Tongue (tissue), 2 donors: ENCODE measurements around the gene CBX2. TPM values are rescaled to one million over a fixed set of nuclear protein-coding genes. Genes with fewer than 3 reads are reported as not detected.
"Not testable (repeated sequence)": the region's sequence is repeated elsewhere in the genome, so short reads cannot be mapped to it uniquely, and the experiment has no call there.

Experiments used
- DNase-seq: peaks from one replicate; pipeline ENCODE4 v3.0.0-alpha.2; 2015
- total RNA-seq: library from RNA; depleted of rRNA; stranded (reverse); fragments of >200 nt; gene quantifications from one replicate; pipeline ENCODE4 v1.2.3, GENCODE V29; 2014

Gene CBX2
- total RNA-seq, 1 donor from 2014 or later = 7.0 TPM

DNA sequence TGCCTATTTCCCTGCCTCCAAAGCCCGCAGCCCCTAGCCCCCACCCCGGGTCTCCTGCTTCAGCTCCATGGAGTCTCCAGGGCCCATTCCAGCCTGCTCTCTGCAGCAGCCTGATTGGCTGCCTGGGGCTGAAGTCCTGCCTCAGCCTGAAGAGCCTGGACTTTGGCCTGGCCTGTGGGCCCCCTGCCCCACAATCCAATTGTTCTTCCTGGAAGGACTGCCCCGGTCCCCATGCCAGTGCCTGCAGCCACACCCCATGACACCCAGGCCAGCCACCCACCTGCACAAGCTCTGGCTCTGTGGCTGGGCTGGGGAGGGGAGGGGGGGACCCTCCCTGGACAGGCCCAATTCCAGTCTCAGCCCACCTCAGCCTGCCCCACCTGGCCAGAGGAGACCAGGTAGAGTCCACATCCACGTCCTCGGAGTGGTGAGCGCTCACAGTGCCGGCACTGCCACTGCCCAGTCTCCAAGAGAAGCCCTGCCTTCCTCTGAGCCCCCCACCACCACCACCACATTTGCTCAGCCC lies 34.9 kb upstream of the CBX2 start:
- no peak for DNase-seq

DNA sequence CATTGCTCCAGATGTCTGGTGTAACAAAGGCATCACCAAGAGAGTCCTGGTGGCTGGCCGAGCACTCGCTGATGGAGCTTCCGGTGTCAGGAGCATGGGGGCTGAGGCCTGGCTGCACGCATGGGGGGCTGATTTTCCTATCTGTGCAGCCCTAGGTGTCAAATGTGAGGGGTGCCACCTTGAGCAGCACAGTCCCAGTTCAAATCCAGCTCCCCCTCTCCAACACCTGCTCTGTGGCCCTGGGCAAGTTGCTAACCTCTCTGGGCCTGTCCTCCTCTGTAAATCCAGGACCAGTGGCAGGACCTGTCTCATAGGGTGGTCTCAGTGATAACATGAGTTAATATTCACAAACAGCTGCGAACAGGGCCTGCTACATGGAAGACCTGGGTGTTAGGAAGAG lies 34.3 kb upstream of the CBX2 start:
- DNase-seq = no peak

DNA sequence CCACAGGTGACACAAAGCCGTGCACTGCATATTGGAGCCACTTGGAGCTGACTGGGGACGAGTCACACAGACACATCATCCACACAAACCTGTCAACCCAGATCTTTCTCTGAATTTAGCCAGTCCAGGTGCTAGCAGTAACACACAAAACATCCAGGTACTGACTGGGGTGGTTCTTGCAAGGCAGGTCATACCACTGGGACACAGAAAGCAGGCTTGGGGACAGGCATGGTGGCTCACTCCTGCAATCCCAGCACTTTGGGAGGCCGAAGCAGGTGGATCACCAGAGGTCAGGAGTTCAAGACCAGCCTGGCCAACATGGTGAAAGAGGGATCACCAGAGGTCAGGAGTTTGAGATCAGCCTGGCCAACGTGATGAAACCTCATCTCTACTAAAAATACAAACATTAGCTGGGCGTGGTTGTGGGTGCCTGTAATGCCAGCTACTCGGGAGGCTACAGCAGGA lies 32.3 kb upstream of the CBX2 start:
- DNase-seq = no peak

DNA sequence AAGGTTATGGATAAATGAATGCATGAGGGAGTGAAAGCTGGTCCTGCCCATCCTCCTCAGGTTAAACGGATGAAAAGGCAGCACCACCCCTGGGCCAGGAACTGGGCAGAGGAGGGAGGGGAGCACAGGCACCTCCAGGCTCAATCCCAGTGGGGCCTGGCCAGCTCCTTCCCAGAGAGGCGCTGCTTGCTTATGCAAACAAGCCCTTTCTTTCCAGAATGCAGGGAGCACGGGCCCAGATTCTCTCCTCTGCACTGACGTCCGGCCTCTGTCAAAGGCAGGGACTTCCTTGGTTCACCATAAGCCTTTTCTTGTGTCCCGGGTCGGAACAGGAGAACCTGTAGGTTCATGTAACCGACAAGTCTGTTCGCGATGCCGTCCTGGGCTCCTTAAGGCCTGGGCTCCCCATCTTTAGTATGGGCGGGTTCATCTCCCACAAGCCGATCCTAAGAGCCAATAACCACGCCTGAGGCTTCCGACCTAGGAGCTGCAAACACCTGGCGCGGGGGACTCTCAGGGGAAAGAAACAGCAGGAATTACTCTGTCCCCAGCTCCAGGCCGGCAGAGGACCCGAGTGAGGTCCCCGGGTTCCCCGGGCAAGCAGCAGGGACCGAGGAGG lies 30.9 kb upstream of the CBX2 start:
- peak; percentile 10 for DNase-seq

DNA sequence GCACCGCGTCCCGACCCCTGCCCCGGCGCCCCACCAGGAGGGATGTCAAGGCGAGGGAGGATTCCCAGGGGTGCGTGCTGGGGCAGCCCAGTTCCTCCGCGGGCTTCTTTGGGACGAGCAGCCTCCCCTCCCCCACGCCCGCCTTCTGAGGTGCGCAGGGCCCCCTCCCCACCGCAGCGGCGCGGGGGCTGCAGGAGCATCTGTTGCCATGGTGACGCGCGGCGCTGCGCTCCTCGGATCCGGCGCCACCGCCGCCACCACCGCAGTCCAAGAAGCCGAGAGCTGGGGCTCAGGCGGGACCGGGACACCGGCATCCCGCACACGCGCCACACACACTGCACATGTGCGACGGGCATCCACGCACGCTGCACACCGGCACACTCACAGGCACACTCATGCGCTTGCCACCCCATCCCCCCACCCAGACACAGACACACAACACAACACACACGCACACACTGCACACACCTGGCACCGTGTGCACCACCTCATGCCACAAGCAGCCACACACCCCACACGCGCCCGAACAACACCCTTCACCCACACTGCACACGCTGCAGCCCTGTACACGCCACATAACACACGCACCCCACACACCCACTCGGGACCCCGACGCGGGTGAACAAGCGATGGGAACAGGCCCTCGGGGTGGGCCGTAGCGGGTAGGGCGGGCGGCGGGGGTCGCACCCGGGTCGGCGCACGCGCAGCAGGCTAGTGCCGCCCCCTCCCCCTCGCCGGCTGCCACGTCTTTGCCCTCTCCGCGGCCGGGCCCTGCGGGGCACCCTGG lies 30.2 kb upstream of the CBX2 start:
- peak; percentile 19 for DNase-seq

DNA sequence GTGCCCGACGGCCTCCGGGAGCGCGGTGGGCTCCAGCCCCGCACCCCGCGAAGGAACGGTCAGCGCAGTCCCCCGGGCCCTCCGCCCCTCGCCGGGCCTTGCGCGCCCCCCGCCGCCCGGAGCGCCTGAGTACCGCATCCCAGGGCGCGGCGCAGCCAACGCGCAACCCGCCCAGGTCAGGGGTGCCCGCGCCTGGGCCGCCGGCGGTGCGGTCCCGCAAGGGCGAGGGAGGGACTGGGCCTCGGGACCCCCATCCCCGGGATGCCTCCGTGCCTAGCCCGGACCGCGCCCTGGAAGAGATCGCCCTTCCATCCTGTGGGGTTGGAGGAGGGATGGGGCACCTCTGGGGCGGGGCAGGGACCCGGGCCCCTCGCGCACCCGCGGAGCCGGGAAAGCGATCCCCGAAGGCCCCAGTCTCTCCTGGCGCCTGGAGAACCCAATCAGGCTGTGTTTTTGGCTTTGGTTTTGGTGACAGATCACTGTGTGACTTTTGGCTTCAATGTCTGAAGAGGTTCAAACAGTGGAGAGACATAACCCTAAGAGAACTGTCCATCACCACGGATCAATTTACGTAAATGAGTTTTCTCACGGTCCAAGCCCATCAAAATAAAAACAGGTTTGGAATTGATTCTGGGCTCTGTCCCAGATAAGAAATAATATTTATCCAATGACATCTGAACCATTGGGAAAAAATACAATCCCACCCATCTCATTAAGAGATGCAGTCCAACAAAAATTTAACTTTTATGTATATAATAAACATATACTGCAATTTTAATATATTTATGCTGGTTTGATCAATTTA lies 29.5 kb upstream of the CBX2 start:
- no peak for DNase-seq

DNA sequence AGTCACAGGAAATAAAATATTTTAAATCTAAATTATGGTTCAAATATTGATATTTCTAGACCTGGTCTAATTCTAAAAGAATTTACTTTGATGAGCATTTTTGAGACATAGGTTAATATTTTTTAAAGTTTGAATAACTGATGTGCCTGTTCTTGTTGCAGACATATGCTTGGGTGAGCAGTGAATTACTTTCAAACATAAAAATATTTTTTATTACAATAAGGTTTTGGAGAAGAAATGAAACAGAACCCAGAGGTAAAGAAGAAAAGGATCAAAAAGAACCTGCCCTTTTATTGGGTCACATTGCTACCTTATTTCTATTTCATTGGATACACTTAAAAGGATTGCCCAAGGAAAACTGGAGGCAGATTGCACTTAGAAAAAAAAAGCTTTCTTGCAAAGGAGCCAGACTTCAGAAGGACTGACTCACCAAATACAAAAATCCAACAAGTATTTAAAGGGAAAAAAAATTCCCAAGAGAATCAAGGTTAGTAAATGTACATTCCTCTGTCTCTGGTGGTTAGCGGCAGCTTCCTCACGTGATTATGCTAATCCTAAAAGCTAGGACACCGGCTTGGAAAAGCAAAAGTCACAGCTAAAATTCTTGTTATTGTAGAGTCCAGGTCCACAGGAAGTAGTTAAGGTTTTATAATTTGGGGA lies 28.7 kb upstream of the CBX2 start:
- no peak for DNase-seq

DNA sequence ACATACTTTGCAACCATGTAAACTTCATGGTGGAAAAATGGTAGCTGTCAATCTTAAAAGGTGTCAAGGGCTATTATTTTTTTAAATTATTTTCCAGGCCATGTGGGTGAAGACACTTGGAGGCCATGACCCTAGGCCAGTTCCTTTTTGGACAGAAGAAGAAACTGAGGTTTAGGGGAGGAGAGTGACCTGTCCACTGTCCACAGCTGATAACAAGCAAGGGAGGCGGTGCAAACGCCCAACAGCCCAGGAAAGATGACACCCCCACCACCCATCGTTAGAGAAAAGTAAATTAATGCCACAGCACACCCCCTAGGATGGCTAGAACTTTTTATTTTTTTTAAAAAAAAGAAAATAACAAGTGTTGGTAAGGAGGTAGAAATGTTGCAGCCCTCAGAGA lies 28.0 kb upstream of the CBX2 start:
- no peak for DNase-seq

DNA sequence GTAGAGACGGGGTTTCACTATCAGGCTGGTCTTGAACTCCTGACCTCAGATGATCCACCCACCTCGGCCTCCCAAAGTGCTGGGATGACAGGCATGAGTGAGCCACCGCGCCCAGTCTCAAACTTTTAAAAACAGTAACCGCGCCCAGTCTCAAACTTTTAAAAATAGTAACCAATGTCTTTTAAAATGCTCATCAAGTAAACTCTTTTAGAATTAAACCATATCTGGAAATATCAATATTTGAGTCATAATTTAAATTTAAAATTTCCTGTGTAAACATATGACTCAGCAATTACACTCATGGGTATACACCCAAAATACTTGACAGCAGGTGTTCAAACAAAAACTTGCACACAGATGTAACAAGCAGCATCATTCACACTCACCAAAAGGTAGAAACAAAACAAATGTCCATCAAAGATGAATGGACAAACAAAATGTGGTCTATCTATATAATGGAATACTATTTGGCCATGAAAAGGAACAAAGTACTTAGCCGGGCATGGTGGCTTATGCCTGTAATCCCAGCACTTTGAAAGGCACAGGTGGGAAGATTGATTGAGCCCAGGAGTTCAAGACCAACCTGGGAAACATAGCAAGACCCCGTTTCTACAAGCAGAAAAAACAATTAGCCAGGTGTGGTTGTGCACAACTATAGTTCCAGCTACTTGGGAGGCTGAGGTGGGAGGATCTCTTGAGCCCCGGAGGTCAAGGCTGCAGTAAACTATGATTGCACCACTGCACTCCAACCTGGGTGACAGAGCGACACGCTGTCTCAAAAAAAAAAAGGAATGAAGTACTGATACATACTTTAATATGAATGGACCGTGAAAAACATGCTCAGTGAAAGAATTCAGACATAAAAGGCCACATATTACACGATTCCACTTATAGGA lies 27.1 kb upstream of the CBX2 start:
- no peak for DNase-seq

DNA sequence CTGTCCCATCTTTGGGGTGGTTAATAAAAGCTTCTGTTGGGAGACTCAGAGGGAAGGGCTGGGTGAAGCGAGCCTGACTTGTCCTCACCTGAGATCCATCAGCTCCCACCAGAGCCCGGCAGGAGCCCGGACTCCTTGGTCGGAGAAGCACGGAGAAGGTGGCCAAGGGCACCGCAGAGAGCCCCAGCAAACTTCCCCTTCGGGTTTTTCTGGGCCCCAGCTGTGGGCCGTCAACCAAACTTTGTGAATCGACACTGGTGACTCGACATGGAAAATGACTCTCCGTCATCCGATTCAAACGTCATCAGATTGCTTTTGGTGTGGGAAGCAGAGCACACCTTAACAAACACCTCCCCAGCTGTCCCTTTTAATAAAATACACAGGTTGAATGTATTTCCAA lies 25.8 kb upstream of the CBX2 start:
- DNase-seq = no peak

DNA sequence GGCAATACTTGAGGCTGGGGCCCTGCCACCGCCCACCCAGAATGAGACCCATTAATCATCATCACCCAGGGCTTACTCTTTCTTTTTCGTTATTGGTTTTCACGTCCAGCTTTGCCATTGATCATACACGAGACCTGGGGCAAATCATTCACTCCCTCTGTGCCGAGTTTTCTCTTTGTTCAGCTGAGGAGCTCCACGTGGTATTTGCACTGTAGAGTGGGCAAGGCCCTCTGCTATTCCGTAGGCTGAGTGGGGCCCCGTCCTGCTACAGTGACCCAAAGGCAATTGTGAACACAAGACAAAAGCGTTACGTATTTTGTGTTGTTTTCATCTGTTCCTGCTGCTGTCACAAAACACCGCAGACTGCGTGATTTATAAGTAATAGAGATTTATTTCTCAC lies 23.6 kb upstream of the CBX2 start:
- no peak for DNase-seq

DNA sequence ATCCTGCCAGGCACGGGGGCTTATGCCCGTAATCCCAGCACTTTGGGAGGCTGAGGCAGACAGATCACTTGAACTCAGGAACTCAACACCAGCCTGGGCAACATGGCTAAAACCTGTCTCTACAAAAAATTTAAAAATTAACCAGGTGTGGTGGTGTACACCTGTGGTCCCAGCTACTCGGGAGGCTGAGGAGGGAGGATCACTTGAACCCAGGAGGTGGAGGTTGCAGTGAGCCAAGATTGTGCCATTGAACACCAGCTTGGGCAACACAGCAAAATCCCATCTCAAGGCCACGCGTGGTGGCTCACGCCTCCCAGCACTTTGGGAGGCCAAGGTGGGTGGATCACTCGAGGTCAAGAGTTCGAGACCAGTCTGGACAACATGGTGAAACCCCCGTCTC lies 23.0 kb upstream of the CBX2 start:
- not testable (repeated sequence) for DNase-seq

DNA sequence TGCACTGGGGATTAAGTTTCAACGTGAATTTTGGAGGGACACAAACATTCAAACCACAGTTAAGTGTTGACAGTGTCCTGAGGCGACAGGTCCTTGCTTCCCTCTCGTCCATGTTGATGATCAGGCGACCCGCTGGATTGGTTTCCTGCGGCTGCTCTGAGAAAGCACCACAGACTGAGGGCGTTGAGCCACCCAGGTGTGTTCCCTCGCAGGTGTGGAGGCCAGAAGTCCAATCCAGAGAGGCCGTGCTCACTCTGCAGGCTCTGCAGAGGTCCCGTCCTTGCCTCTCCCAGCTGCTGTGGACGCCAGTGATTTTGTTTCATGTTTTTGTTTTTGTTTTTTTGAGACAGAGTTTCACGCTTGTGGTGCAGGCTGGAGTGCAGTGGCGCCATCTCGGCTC lies 22.4 kb upstream of the CBX2 start:
- DNase-seq = no peak

DNA sequence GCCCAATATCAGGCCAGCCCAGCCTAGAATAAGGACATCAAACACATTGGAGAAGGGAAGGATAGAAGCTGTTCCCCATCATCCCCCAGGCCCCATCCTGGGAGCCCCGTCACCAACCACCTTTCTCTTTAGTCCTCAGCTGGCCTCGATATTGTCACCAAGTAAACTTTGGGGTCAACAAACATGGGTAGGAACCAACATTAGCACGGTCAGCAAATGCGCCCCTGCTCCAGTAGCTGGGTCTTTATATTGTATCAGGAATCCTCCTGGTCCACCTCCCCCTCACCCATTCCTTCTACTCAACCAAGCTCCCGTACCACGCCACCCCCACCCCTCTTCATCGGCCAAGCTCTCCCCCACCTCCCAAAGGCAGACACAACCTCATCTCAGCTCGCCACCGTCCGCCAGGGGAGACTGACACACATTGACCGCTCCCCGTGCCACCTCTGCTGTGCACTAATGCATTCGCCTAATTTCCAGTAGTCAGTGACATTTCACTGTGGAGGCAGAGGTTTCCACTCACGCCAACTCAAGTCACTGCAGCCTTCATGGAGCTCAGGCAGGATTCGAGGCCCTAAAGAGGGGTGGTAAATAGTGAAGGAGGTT lies 20.7 kb upstream of the CBX2 start:
- DNase-seq = no peak

DNA sequence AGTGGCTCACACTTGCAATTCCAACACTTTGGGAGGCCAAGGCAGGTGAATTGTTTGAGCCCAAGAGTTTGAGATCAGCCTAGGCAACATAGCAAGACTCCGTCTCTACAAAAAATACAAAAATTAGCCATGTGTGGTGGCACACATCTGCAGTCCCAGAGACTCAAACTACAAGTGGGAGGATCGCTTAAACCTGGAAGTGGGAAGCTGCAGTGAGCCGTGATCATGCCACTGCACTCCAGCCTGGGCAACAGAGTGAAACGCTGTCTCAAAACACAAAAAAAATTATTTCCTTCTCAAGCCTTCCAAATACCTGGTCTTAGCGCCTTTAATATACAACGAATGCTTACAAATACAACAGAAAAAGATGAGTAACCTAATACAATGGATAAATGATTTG lies 19.7 kb upstream of the CBX2 start:
- DNase-seq = no peak

DNA sequence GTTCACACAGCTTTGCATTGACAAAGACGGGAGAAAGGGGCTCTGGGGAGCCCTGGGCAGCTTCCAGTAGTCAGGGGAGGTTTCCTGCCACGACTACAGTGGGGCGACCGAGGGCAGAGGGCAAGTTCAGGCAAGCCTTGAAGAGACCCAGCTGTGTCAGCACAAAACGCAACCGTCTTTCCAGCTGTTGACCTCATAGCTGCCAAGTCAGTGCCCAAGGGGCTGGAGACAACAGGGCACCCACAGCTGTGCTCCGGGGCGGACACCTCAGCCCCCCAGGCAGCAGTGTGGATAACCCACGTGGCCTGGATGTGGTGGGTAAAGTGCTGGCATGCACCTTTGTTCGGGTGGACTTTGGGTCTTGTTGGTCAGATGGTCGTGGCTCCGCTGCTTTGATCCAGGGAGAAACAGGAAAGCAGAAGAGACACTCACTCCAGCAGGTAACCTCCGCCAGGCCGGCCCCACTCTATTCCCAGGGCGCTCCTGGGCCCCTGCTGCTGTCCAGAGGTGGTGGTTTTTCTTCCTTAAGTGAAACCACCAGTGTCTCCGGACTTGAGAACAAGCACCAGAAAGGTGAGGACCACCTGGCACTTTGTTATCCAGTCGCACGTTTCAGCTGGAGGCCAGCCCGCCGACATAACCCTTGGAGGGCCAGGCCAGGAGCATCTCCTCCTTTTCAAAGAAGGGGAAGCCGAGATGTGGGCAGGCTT lies 17.6 kb upstream of the CBX2 start:
- DNase-seq = no peak

DNA sequence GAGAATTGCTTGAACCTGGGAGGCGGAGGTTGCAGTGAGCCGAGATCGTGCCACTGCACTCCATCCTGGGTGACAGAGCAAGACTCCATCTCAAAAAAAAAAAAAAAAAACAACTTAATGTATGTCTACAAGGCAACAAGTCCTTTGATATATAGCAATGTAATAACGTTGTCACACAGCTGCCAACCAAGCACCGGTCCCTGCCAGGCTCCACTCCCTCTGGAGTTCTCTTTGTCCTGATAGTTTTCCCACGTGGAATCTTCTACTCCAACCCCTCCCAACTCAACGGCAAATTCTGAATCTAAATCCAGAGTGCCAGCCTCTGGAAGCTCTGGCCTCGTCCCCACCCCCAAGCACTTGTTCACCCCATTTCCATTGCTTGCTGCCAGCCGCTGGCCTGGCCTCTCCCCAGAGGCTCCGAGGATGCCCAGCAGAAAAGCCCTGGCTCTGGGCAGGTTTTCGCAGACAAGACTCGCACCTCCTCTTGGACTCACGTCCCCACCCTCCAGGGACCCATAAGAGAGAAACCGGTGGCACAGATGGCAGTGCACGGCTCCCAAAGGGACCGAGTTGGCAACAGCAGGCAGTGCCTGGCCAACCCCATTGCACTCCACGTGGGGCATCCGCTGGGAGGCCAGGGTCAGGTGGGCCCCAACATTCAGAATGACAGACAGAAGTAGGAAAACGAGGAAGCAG lies 15.9 kb upstream of the CBX2 start:
- DNase-seq = no peak

DNA sequence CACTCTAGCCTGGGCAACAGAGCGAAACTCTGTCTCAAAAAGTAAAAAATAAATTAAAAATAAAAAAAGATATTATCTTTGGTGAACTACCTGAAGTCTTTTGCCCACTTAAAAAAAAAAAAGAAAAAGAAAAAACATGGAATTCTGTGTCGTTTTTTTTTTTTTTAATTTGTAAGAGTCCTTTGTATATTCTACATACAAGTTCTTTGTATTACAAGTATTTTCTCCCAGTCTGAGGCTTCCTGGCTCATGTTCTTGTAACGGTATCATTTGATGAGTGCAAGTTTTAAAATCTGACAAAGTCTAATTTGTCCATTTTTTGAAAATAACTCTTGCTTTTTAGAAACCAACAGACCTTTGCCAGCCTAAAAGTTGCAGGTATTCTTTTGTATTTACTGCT lies 12.2 kb upstream of the CBX2 start:
- DNase-seq = no peak
